Measurements from ENCODE around the gene PSPH. TPM values are rescaled to one million over a fixed set of nuclear protein-coding genes. Genes with fewer than 3 reads are reported as not detected.
"Not testable (repeated sequence)": the region's sequence is repeated elsewhere in the genome, so short reads cannot be mapped to it uniquely, and the experiment has no call there.

The PSPH gene
- total and polyA plus RNA-seq, 2 donors (not counting 3 experiments of a cell fraction or from before 2014, with no cell fraction given): 11.8 to 24.2 TPM

- dilution Hi-C loops (cut with MboI; ENCODE audit: extremely low pct_ligation_motif_present, low sequenced_read_pairs) (no loop called here), intact Hi-C loops (cut with micrococcal nuclease) (loop anchor here (1.0 to 5.0 kb wide), 6 partner anchors 13 to 684 kb away; partner anchors contain the start of genes LANCL2, NIPSNAP2 and SUMF2)
- H3K9me1 ChIP-seq (replicated peaks; ENCODE audit: control insufficient read depth, extremely low read depth, insufficient read depth, low read length): no peaks in the 10 kb centered on the region
- peak overlapping the region; percentile 81 for H3K27ac ChIP-seq (ENCODE audit: insufficient read depth, low read depth, low read length)
- peak overlapping the region; percentile 12 for H2AFZ ChIP-seq (ENCODE audit: low read depth, low read length)
- peaks cover 47% of the 10 kb centered on the region for H3K4me1 ChIP-seq (ENCODE audit: control insufficient read depth, extremely low read depth, insufficient read depth, low read length)
- H3K36me3 ChIP-seq (ENCODE audit: control insufficient read depth in 2 of 2, extremely low read depth in 1 of 2, insufficient read depth in 2 of 2, low read length in 2 of 2): peaks cover 8 to 11% of the 10 kb centered on the region in 2 experiments
- DNase-seq (ENCODE audit: low read depth, low spot score) (no peak), FAIRE-seq (no peak)
- H3K9ac ChIP-seq (replicated peaks; ENCODE audit: extremely low read depth, insufficient read depth, low read length): peak overlapping the region; percentile 92
- peaks cover 53% of the 10 kb centered on the region for H3K79me2 ChIP-seq (ENCODE audit: control insufficient read depth, insufficient read depth, low read length)
- H3K4me3 ChIP-seq (replicated peaks in 1 of 3; ENCODE audit: insufficient read depth in 1 of 3, low read depth in 1 of 3, low read length in 3 of 3): peak overlapping the region; percentile 13 to 86 (median 86)
- peak overlapping the region; percentile 79 for H3K4me2 ChIP-seq (ENCODE audit: insufficient read depth, low read length)
- TF ChIP-seq EZH2 (IDR thresholded peaks at IDR 0.05; ENCODE audit: borderline replicate concordance, low read depth, low read length, severe bottlenecking): no peak
- POLR2A ChIA-PET: interaction anchor here (0.6 to 1.9 kb wide), 8 partner anchors 8 to 86 kb away, joined by 3 to 27 read pairs (median 8); partner anchors contain the start of genes CHCHD2 and SUMF2
- H3K27me3 ChIP-seq (ENCODE audit: control insufficient read depth in 2 of 2, insufficient read depth in 2 of 2, low read length in 2 of 2): no peaks in the 10 kb centered on the region
- CTCF ChIA-PET: interaction anchor here (0.9 to 2.5 kb wide), 13 partner anchors 10 to 409 kb away, joined by 3 to 17 read pairs (median 5); partner anchors contain the start of gene NIPSNAP2
- H4K20me1 ChIP-seq (replicated peaks; ENCODE audit: control insufficient read depth, extremely low read depth, insufficient read depth, low read length): no peaks in the 10 kb centered on the region
- H3K9me3 ChIP-seq (replicated peaks; ENCODE audit: control insufficient read depth, insufficient read depth, low read length): no peaks in the 10 kb centered on the region
- TSS peak; percentile 90 for BruUV-seq (replicated peaks)
Observed at GRCh38 chr7:56051053-56051338, 248 bp downstream of the PSPH start.

DNA sequence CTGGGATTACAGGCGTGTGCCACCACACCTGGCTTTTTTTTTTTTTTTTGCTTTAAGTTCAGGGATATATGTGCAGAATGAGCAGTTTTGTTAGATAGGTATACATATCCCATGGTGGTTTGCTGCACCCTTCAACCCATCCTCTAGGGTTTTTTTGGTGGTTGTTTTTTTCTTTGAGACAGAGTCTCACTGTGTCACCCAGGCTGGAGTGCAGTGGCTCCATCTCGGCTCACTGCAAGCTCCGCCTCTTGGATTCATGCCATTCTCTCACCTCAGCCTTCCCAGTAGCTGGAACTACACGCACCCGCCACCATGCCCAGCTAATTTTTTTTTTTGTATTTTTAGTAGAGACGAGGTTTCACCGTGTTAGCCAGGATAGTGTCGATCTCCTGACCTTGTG lies 2.5 kb downstream of the PSPH start:
- H3K36me3 ChIP-seq (ENCODE audit: control insufficient read depth in 2 of 2, extremely low read depth in 1 of 2, insufficient read depth in 2 of 2, low read length in 2 of 2); BruUV-seq (replicated peaks); H3K4me3 ChIP-seq (replicated peaks in 1 of 3; ENCODE audit: insufficient read depth in 1 of 3, low read depth in 1 of 3, low read length in 3 of 3); dilution Hi-C loops (cut with MboI; ENCODE audit: extremely low pct_ligation_motif_present, low sequenced_read_pairs); FAIRE-seq; H3K9me3 ChIP-seq (replicated peaks; ENCODE audit: control insufficient read depth, insufficient read depth, low read length); H3K27me3 ChIP-seq (ENCODE audit: control insufficient read depth in 2 of 2, insufficient read depth in 2 of 2, low read length in 2 of 2); H2AFZ ChIP-seq (ENCODE audit: low read depth, low read length); H3K9me1 ChIP-seq (replicated peaks; ENCODE audit: control insufficient read depth, extremely low read depth, insufficient read depth, low read length); H4K20me1 ChIP-seq (replicated peaks; ENCODE audit: control insufficient read depth, extremely low read depth, insufficient read depth, low read length); H3K27ac ChIP-seq (ENCODE audit: insufficient read depth, low read depth, low read length); POLR2A ChIA-PET; intact Hi-C loops (cut with micrococcal nuclease); H3K9ac ChIP-seq (replicated peaks; ENCODE audit: extremely low read depth, insufficient read depth, low read length); CTCF ChIA-PET; DNase-seq (ENCODE audit: low read depth, low spot score); H3K4me2 ChIP-seq (ENCODE audit: insufficient read depth, low read length): not testable (repeated sequence)
- H3K79me2 ChIP-seq (ENCODE audit: control insufficient read depth, insufficient read depth, low read length): peaks cover 35% of the 10 kb centered on the region
- peaks cover 38% of the 10 kb centered on the region for H3K4me1 ChIP-seq (ENCODE audit: control insufficient read depth, extremely low read depth, insufficient read depth, low read length)

All from endothelial cell of umbilical vein (primary cell).